ENCODE measurements around the gene IGFBP7.

IGFBP7 gene

GRCh38 chr4:57097711-57098110 is 12.5 kb downstream of the IGFBP7 start:
- DNase-seq (ENCODE audit: low read depth in 2 of 2): no peak

- no peak for DNase-seq (ENCODE audit: low read depth in 2 of 2)
Measured at GRCh38 chr4:57095956-57096355, 14.2 kb downstream of the IGFBP7 start.

GRCh38 chr4:57095245-57095644 is 14.9 kb downstream of the IGFBP7 start:
- DNase-seq (ENCODE audit: low read depth in 2 of 2): no peak

GRCh38 chr4:57094832-57095223 is 15.4 kb downstream of the IGFBP7 start:
- no peak for DNase-seq (ENCODE audit: low read depth in 2 of 2)

DNA sequence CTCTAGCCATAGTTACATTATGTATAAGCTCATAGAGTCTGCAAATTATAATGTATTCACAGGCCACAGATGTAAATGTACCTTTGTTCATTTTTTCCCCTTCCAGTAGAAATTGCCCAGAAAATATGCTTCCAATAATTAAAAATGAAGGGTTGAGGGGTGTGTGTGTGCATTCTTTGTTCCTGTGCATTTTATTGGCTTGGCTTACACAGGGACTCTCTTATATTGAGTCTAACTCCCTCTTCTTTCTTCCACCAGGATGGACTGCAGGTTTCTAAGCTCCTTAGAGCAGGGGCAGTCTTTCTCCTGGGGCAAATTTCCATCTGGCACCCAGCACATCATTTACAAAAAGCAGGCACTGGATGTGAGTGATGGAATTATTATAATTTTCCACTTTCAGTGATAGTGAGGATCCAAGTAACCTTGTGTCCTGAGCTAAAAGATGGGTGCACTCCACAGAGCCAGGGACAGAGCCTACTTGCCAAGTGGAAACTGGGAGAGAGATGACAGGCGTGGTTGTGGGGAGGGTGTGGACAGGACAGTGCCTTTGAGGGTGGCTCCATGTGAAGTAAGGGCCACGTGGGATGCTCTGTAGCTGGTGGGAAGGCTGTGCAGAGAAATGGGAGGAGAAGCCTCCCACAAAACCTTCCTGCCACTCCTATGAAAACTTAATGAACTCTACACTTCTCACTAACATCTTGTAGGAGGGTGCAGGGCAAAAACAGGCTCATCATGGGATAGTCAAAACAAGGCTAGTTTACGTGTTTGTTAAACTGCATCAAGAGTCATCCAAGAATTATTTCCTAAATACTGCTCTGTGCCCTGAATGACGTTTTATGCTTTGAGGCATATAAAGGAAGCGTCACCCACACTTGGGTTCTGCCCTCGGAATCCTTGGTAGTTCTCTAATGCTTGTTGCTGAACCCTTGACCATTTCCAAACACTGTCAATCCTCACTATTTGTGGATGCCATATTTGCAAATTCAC is 16.0 kb downstream of the IGFBP7 start:
- no peak for DNase-seq (ENCODE audit: low read depth in 2 of 2)

DNA sequence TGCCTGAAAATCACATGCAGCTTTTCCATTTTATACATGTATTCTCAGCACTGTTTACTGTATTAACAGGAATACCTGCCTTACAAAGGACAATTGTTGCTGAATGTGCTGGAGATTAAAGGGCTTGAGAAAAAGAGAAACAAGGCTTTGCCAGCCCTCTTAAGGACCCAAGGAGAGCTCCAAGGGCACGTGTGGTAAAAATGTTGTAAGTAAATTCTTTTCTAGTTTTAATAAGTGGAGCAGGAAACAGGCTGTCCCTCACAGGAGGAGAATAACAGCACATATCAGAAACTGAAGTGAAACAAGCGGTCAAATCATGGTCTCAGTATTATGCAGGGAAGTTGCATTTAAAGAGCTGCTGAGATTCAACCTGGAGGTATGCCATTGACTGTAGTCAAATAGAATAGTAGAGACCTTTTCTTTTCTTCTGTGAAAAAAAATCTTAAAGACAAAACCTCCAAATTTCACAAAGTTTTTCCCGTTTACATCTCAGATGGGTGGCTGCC is 18.5 kb downstream of the IGFBP7 start:
- no peak for DNase-seq (ENCODE audit: low read depth in 2 of 2)

DNA sequence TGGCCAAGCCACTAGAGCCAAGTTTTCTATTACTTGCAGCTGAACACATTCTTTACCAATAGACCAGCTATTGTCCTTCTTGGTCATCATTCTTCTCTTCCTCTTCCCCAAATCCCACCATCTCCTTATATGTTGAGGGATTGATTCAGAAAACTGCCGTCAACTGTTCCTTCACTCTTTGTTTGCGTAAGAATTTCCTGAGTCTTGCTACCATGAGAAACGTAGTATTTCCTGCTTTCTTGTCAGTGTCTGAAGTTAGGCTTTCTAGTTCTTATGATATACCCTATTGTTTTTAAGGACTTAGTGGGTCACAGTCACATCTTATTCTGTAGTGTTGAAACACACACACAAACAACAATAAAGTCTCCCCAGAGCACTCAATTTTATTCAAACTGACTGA is 20.1 kb downstream of the IGFBP7 start:
- no peak for DNase-seq (ENCODE audit: low read depth in 2 of 2)

DNA sequence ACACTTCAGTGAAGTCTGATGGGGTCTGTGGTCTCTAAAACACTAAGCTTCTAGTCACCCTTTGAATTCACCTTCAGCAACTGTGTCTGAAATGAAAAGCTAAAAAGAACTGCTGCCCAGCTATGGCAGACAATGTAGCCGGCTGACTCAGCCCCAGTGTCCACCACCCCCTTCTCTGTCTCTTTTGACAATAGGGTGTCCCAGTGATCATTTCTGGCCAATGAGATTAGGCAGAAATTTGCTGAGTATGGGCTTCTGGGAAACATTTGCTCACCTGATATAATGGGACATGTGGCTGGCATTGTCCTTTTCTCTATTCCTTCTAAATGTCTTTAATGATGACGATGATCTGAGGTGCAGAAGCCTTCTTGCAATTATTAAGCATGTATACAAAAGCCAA is 20.6 kb downstream of the IGFBP7 start:
- DNase-seq (ENCODE audit: low read depth in 2 of 2): no peak

DNA sequence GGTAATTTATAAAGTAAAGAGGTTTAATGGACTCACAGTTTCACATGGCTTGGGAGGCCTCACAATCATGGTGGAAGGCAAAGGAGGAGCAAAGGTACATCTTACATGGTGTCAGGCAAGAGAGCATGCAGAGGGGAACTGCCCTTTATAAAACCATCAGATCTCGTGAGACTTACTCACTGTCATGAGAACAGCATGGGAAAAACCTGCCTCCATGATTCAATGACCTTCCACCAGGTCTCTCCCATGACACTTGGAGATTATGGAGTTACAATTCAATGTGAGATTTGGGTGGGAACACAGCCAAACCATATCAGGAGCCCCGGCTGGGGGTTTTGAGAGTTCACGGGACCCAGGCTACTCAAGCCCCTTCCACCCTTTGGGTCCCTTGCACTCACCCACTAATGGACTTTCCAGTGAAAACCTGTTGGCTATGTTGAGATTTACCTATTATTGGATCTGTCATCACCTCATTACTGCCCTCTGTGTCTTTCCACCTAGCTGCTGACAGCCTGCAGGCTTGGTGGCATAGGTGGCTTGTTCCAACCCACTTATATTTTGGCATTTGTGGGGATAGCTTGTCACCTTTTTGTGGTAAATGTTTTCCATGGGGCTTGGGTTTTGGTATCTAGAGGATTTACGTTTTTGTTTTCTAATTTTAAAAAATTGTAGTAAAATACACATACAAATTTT is 24.0 kb downstream of the IGFBP7 start:
- DNase-seq (ENCODE audit: low read depth in 2 of 2): no peak

- DNase-seq (ENCODE audit: low read depth in 2 of 2): no peak
Measured at GRCh38 chr4:57085278-57085677, 24.9 kb downstream of the IGFBP7 start.

GRCh38 chr4:57084360-57084759 is 25.8 kb downstream of the IGFBP7 start:
- no peak for DNase-seq (ENCODE audit: low read depth in 2 of 2)

DNA sequence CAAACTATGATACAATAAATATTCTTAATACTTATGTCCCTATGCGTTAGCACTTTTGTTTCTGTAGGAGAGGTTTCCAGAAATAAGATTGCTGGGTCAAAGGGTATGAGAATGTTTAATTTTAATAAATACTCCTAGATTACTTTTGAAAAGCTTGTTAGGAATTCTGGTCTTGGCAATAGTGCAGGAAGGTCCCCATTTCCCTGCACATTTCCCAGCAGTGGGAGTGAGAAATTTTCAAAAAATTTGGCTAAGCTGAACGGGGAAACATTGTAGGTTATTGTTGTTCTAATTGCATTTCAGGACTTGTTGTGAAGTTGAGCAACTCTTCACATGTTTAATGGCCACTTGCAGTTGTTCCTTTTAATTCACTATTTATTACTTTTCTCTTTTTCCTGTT is 27.1 kb downstream of the IGFBP7 start:
- no peak for DNase-seq (ENCODE audit: low read depth in 2 of 2)

DNA sequence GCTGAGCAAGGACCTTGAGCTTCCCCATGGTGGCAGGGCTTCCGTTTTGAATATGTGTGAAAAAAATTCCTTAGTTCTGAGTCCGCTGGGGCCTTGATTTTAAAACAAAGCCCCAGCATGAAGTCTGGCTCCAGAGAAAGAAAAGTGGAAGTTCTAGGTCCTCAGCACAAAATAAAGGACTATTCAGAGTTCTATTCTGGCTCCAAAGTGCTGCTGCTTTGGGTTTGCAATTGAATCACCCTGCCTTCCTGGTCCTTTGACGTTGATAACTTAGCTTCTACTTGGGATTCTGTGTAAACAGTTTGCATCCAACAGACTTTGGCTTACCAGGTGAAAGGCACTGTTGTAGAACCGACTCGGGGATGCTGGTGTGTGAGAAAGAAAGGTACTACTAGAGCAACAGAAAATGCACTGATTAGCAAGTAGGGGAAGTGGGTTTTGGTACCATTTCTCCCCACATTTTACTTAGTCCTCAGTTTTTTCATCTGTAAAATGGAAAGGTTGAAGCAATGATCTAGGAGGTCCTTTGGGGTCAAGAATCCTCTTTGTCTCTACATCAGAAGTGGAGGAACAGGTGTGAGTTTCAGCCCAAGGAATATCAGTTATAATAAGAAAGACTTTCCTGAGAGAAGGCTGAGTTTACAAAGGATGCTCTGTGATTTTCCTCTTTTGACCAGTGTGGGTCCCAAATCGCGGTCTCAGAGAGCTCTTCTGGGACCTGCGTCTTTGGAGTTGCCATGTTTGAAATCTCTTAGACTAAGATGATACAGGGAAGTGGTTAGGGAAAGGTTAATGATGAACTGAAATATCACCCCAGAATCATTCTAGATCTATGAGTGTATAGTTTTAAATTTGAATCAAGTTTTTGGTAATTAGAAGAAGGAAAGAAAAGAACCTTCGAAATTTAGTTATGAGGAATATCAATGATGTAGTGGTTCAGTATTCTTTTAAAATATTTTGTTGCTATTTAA is 28.2 kb downstream of the IGFBP7 start:
- no peak for DNase-seq (ENCODE audit: low read depth in 2 of 2)

- DNase-seq (ENCODE audit: low read depth in 2 of 2): no peak
Measured at GRCh38 chr4:57080781-57081650, 29.2 kb downstream of the IGFBP7 start.

DNA sequence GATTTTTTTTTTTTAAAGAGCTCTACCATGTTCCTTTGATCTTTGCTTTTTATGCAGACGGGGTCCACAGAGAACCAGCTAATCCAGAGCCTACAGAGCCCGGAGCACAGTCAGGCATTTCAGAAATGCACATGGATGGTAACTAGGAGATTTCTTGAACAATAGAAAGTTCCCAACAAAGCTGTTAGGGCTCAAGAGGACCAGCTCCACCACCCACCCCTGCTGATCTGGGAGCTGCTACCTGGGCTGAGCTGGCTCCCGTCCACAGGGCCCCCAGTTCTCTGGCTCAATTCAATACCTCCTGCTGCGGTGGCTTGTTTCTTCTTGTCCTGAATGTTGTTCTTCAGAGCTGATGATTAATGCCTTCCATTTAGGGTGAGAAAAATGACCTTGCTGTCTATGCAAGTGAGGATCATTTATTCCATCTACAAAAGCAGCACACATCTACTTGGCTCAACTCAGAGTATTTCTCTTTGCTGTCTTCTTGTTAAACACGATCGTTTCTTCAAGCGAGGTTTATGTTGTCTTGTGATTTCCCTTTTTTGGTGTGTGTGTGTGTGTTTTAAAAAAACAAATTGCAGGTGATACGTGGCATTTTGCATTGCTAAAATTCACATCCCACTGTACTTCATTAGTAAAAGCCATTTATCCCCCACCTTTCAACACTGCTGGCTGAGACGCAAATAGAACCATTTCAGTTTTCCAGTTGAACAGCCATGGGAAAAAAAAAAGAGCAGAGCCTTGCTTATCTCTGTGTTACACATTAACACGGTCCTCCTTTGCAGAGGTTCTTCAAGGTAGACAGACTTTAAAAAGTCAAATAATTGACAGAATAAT is 31.3 kb downstream of the IGFBP7 start:
- no peak for DNase-seq (ENCODE audit: low read depth in 2 of 2)

- DNase-seq (ENCODE audit: low read depth in 2 of 2): no peak
Measured at GRCh38 chr4:57077550-57078343, 32.4 kb downstream of the IGFBP7 start.

- no peak for DNase-seq (ENCODE audit: low read depth in 2 of 2)
Measured at GRCh38 chr4:57076646-57077045, 33.5 kb downstream of the IGFBP7 start.

DNA sequence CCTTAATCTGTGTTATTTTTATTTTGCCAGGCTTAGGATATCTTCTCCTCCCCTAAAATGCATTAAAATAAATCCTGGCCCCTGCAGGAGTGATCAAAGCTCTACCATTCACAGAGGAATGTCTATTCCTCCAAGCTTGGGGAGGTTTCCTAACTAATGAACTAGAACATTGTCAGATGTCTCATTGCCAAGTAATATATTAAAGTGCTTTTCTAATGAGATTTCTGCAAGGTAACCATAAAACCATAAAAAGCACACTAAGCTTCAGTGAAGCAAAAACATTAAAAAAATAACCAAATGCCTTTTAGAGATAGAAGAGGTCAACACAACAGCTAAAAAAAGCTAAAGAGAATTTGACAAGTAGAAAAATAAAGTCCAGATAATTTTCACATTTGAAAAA is 34.8 kb downstream of the IGFBP7 start:
- DNase-seq (ENCODE audit: low read depth in 2 of 2): no peak

GRCh38 chr4:57074744-57075143 is 35.4 kb downstream of the IGFBP7 start:
- DNase-seq (ENCODE audit: low read depth in 2 of 2): no peak

Data from stimulated activated CD8-positive, alpha-beta memory T cell treated with anti-CD3 and anti-CD28 coated beads, Interleukin-7, amount 100 ng/mL, for 1 hour (primary cell).